T-cell (primary cell): Measurements from ENCODE around the gene ARID5B. TPM values are rescaled to one million over a fixed set of nuclear protein-coding genes. Genes with fewer than 3 reads are reported as not detected.

Experiments used
- ATAC-seq, 4 experiments: fragments of 200-7000 bp in 3 of 4; fragments of 150-1000 bp in 1 of 4; cut with Tn5 transposase; replicated peaks in 1 of 4; 1 replicate in 3 of 4; 2 replicates in 1 of 4; pipeline ENCODE4 v1.10.0; 2021; ENCODE audit warnings: moderate library complexity in 3 of 4, mild to moderate bottlenecking in 2 of 4, moderate number of reproducible peaks in 1 of 4
- CTCF ChIA-PET, 2 donors: fragments of 300-600 bp; sonication (Branson Sonifier 250); formaldehyde crosslinking; loops; one replicate each; lab custom pipeline; 2022; ENCODE audit warnings: antibody characterized with exemption in 2 of 2; lab: Charles Lee
- POLR2A ChIA-PET, 2 donors: fragments of 300-600 bp; sonication (Branson Sonifier 250); formaldehyde crosslinking; loops; one replicate each; lab custom pipeline; 2022; ENCODE audit warnings: antibody characterized with exemption in 2 of 2; lab: Charles Lee
- DNase-seq, 35 experiments: peaks; one replicate each; pipeline versions ENCODE4 v3.0.0 to v3.0.0-alpha.2; 2013 to 2023
- H3K27ac ChIP-seq: one replicate; pipeline ENCODE4 v1.5.1; 2013; ENCODE audit warnings: low read length
- H3K27me3 ChIP-seq, 2 experiments: replicated peaks in 1 of 2; 1 replicate in 1 of 2; 2 replicates in 1 of 2; pipeline versions ENCODE4 v1.6.1 to v1.7.0; 2013; ENCODE audit warnings: low read length in 1 of 2, mixed read lengths in 1 of 2; ENCODE audit not compliant: control insufficient read depth in 2 of 2, insufficient read depth in 2 of 2; ENCODE audit errors: extremely low read depth in 1 of 2
- H3K36me3 ChIP-seq, 2 donors: 1 replicate in 1 of 2; 2 replicates in 1 of 2; pipeline versions ENCODE4 v1.6.1 to v1.7.0; 2013; ENCODE audit warnings: low read length in 1 of 2; ENCODE audit not compliant: control insufficient read depth in 2 of 2, insufficient read depth in 1 of 2; ENCODE audit errors: extremely low read depth in 1 of 2
- H3K4me1 ChIP-seq, 2 experiments: 1 replicate in 1 of 2; 2 replicates in 1 of 2; pipeline versions ENCODE4 v1.6.1 to v1.7.0; 2013; ENCODE audit warnings: low read length in 2 of 2, mixed read lengths in 1 of 2; ENCODE audit not compliant: insufficient read depth in 2 of 2, control insufficient read depth in 1 of 2; ENCODE audit errors: extremely low read depth in 1 of 2
- H3K4me3 ChIP-seq, 2 donors: 1 replicate in 1 of 2; 2 replicates in 1 of 2; pipeline versions ENCODE4 v1.5.1 to v1.7.0; 2013; ENCODE audit warnings: mild to moderate bottlenecking in 2 of 2, low read length in 1 of 2, moderate library complexity in 1 of 2; ENCODE audit not compliant: control insufficient read depth in 1 of 2; ENCODE audit errors: extremely low read depth in 1 of 2
- H3K9me3 ChIP-seq: 2 replicates; pipeline ENCODE4 v1.7.0; 2013
- H3K27ac Mint-ChIP-seq, 2 donors: one replicate each; pipeline ENCODE4 v1.8.0; 2020 to 2021; ENCODE audit warnings: mild to moderate bottlenecking in 2 of 2, mixed read lengths in 2 of 2
- H3K27me3 Mint-ChIP-seq, 2 donors: one replicate each; pipeline ENCODE4 v1.8.0; 2021 to 2022; ENCODE audit warnings: mixed read lengths in 2 of 2
- H3K36me3 Mint-ChIP-seq: one replicate; pipeline ENCODE4 v1.8.0; 2021; ENCODE audit warnings: mixed read lengths
- H3K4me1 Mint-ChIP-seq, 3 donors: one replicate each; pipeline ENCODE4 v1.8.0; 2020 to 2022; ENCODE audit warnings: mixed read lengths in 3 of 3, mild to moderate bottlenecking in 1 of 3
- H3K4me3 Mint-ChIP-seq, 3 donors: one replicate each; pipeline ENCODE4 v1.8.0; 2020 to 2022; ENCODE audit warnings: mild to moderate bottlenecking in 3 of 3, mixed read lengths in 3 of 3, moderate library complexity in 3 of 3
- H3K9me3 Mint-ChIP-seq, 3 donors: one replicate each; pipeline ENCODE4 v1.8.0; 2020 to 2022; ENCODE audit warnings: mixed read lengths in 3 of 3
- WGBS: methylation state at CpG from one replicate; pipeline ENCODE4 v1.1.5; 2013; ENCODE audit warnings: missing lambda C conversion rate; ENCODE audit not compliant: insufficient coverage; 5-methylcytosine and 5-hydroxymethylcytosine counted together
- total RNA-seq, 35 experiments: library from RNA in 6 of 35; stranded (reverse) in 6 of 35; fragments of 120-200 nt in 1 of 35; gene quantifications; one replicate each; pipeline versions ENCODE4 v1.2.1 to v1.2.4 and lab custom pipeline; 2013 to 2026

The ARID5B gene
- total RNA-seq, 5 donors from 2014 or later (not counting 1 experiment from before 2014, with no cell fraction given) = 34.0 to 75.5 (median 42.5) TPM

DNA sequence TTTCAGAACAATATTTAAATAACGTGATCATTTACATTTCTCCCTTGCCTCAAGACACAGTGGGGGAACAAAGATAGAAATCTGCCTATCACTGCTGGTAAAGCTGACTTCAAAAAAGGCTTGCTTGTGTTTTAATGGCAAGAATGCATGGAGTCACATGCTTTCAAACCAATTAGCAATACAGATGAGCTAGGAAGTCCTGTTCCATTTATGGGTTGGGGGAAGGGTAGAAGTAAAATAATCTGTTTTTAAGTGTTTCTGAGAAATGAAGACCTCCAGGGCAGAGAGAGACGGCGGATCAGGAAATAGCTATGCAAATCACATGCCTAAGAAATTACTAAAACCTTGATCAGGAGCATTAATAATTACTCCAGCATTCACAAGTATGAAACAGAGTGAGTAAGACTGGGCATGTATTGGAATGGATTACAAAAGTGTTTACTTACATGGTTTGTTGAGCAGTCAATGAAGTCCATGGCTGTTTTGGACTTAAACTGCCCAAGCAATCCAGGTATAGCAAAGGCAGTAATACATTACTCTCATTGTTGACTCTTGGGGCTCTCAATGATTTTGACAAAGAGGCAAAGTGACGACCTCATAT is 142.0 kb downstream of the ARID5B start:
- Histone ChIP-seq H3K27me3 (no peaks in the 10 kb centered on the region), H3K9me3 (no peaks in the 10 kb centered on the region), H3K4me1 (peaks cover 53 to 65% of the 10 kb centered on the region in 2 experiments), H3K4me3 (no peak overlapping the region), H3K27ac (no peak overlapping the region), H3K36me3 (no peaks in the 10 kb centered on the region)
- H3K27me3 Mint-ChIP-seq = no peaks in the 10 kb centered on the region
- CTCF ChIA-PET = interaction anchor here (0.6 to 11.2 kb wide), 7 partner anchors 10 to 203 kb away, joined by 3 to 200 read pairs (median 3); no protein-coding TSS in a partner anchor
- peak overlapping the region; percentile 99 to 100 for H3K27ac Mint-ChIP-seq
- ATAC-seq = no peak
- peaks cover 93 to 98% (median 96%) of the 10 kb centered on the region in 3 donors for H3K4me1 Mint-ChIP-seq
- WGBS = 60% methylated on average over 1 of the region's 4 CpGs
- DNase-seq = no peak
- POLR2A ChIA-PET = interaction anchor here (0.5 to 1.7 kb wide), 7 partner anchors 10 to 425 kb away, joined by 3 to 7 read pairs (median 3); no protein-coding TSS in a partner anchor
- peaks cover 14% of the 10 kb centered on the region for H3K36me3 Mint-ChIP-seq
- H3K9me3 Mint-ChIP-seq = no peaks in the 10 kb centered on the region
- peak overlapping the region in 2 of 3 donors; percentile 0 to 55 for H3K4me3 Mint-ChIP-seq

DNA sequence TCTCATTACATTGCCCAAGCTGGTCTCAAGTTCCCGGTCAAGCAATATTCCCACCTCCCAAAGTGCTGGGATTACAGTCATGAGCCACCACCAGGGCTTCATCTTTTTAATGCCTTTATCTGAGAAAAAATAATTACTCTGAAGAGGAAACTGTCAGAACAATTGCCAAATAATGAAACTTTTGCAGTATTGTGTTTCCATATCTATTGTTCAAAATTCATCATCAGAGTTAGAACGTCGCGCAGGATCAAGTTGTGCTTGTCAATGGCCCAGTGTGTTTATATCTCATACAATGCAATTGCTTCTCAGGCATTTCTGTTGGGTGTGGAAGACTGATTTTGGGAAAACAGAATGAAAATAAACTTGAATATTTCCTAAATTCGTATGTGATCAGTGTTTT is 143.1 kb downstream of the ARID5B start:
- no peak for DNase-seq
- POLR2A ChIA-PET = interaction anchor here in 1 of 2 donors (0.7 kb wide), 1 partner anchor 191 kb away, joined by 6 read pairs; no protein-coding TSS in a partner anchor
- Mint-ChIP-seq H3K27ac (peak overlapping the region; percentile 99 to 100), H3K9me3 (no peaks in the 10 kb centered on the region), H3K4me3 (peak overlapping the region; percentile 5 to 90 (median 32)), H3K27me3 (no peaks in the 10 kb centered on the region), H3K36me3 (peaks cover 14% of the 10 kb centered on the region), H3K4me1 (peaks cover 93 to 98% (median 96%) of the 10 kb centered on the region in 3 donors)
- H3K36me3 ChIP-seq = no peaks in the 10 kb centered on the region
- no peak for ATAC-seq
- no peak overlapping the region for H3K4me3 ChIP-seq
- peaks cover 52 to 68% of the 10 kb centered on the region in 2 experiments for H3K4me1 ChIP-seq
- no peaks in the 10 kb centered on the region for H3K27me3 ChIP-seq
- CTCF ChIA-PET = interaction anchor here (0.7 to 11.2 kb wide), 2 partner anchors 142 to 202 kb away, joined by 3 to 200 read pairs; no protein-coding TSS in a partner anchor
- H3K9me3 ChIP-seq = no peaks in the 10 kb centered on the region
- peak overlapping the region; percentile 90 for H3K27ac ChIP-seq
- no CpG with 5 or more reads among the region's 5 CpGs for WGBS

DNA sequence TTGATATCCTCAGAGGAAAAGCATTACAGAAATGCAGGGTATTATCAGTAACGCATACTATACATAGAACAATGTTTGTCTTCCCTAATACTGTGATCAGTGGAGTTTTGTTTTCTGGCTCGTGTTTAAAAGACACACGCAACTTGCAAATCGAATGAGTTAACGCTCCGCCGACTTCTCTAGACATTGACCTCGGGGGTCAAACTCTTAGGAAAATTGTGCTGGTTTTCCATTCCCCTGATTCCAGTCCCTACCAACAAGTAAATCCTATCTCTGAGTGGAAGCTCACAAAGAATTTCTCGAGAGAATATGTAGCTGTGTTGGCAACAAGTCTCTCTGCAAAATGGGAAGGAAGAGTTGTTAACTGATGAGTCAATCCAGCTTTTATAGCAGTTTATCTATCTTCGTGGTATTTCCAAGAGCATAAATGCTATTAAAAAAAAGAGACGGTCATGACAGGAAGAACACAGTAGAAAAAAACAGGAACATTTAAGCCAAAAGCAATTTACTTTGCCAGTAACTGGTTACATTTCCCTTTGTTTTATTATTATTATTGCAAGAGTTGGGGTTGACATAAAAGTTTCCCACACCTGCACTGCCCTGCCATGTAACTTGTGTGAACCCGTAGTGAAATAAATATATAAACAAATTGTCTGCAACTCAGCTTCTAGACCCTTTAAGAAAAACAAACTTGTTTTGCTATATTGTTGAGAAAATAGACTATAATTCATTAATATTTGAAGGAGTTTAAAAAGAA is 144.4 kb downstream of the ARID5B start:
- no peak for DNase-seq
- POLR2A ChIA-PET = interaction anchor here (0.6 to 0.7 kb wide), 3 partner anchors 9 to 99 kb away, joined by 3 to 4 read pairs (median 3); no protein-coding TSS in a partner anchor
- Histone ChIP-seq H3K27me3 (no peaks in the 10 kb centered on the region), H3K4me3 (peak overlapping the region in 1 of 2 donors; percentile 3), H3K4me1 (peaks cover 56 to 67% of the 10 kb centered on the region in 2 experiments), H3K36me3 (no peaks in the 10 kb centered on the region), H3K9me3 (no peaks in the 10 kb centered on the region), H3K27ac (peak overlapping the region; percentile 90)
- no peak for ATAC-seq
- Mint-ChIP-seq H3K4me1 (peaks cover 96 to 99% (median 97%) of the 10 kb centered on the region in 3 donors), H3K27ac (peak overlapping the region; percentile 99 to 100), H3K36me3 (peaks cover 16% of the 10 kb centered on the region), H3K27me3 (no peaks in the 10 kb centered on the region), H3K9me3 (no peaks in the 10 kb centered on the region), H3K4me3 (peak overlapping the region; percentile 51 to 90 (median 71))
- 65% methylated on average over 6 of the region's 12 CpGs for WGBS
- CTCF ChIA-PET = interaction anchor here in 1 of 2 donors (0.8 to 1.2 kb wide), 3 partner anchors 8 to 199 kb away, joined by 3 to 4 read pairs (median 3); no protein-coding TSS in a partner anchor

DNA sequence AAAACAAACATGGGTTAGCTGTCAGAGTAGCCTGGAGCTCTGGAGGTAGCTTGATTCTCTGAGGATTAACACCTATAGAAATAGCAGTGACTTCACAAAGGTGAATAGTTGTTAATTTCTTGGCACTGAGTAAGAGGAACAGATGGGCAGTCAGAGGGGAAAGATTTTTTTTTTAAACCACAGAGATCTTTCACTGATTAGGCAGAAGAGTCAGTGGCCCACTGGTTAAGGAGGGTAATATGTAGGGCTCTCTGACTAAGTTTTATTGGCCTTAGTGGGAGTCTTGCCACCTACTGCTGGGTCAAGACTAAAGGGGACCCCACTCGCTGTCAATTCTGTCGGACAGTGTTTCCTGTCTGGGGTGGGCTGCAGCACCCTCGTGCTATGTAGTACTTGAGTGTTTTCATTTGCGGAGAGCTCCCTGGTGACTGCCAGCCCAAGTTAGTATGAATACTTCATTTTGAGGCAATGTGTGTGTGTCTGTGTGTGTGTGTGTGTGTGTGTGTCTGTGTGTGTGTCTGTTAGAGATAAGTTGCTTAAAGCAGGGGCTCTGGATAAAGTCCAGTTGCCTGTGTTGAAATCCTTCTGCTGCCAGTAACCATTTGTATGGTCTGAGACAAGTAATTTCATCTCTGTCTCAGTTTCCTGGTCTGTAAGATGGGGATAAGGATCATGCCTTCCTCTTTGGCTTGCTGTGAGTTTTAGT is 145.2 kb downstream of the ARID5B start:
- Mint-ChIP-seq H3K9me3 (no peaks in the 10 kb centered on the region), H3K4me1 (peaks cover 96 to 99% (median 96%) of the 10 kb centered on the region in 3 donors), H3K27ac (peak overlapping the region; percentile 99 to 100), H3K36me3 (peaks cover 23% of the 10 kb centered on the region), H3K27me3 (no peaks in the 10 kb centered on the region), H3K4me3 (peak overlapping the region; percentile 51 to 90 (median 71))
- peaks cover 56 to 66% of the 10 kb centered on the region in 2 experiments for H3K4me1 ChIP-seq
- ATAC-seq (no peak), DNase-seq (peak in 1 of 35 experiments; percentile 39)
- 42% methylated on average over 2 of the region's 4 CpGs for WGBS
- ChIA-PET POLR2A (interaction anchor here (0.6 to 1.2 kb wide), 5 partner anchors 8 to 144 kb away, joined by 3 to 4 read pairs (median 3); no protein-coding TSS in a partner anchor), CTCF (interaction anchor here (0.8 to 1.3 kb wide), 5 partner anchors 8 to 198 kb away, joined by 3 to 8 read pairs (median 4); no protein-coding TSS in a partner anchor)
- no peaks in the 10 kb centered on the region for H3K27me3 ChIP-seq
- no peaks in the 10 kb centered on the region for H3K9me3 ChIP-seq
- peak overlapping the region; percentile 90 for H3K27ac ChIP-seq
- H3K36me3 ChIP-seq = no peaks in the 10 kb centered on the region
- H3K4me3 ChIP-seq = no peak overlapping the region

DNA sequence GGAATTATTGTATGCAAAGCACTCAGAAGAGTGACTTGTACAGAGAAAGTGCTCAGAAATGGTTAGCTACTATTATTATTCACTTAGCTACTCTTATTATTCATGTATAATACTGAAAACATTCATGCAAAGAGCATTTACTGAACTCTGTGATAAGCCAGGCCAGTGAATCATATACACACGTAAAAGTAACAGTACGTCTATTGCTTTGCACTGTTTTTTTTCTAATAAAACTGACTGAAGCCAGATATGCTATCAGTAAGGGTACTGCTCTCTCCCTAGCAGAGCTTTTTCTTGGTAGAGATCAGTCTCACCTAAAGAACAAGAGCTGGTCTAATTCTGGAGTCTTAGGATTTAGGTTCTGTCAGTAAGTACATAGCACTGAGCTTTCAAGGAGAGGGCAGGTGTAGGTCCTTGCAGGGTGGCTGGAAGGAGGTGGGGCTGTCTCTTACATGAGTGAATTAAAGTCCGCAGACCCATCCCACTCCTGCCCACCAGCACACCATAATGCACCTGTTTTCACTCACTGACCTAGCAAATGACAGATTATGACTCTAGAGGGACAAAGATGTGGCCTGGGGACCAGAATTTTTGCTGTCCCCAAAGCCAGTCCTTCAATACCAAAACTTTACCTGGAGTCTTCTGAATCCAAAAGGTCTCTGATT is 145.9 kb downstream of the ARID5B start:
- ATAC-seq (no peak), DNase-seq (no peak)
- Mint-ChIP-seq H3K27me3 (no peaks in the 10 kb centered on the region), H3K27ac (peak overlapping the region; percentile 99 to 100), H3K36me3 (peaks cover 26% of the 10 kb centered on the region), H3K9me3 (no peaks in the 10 kb centered on the region), H3K4me1 (peaks cover 96 to 97% (median 96%) of the 10 kb centered on the region in 3 donors), H3K4me3 (peak overlapping the region; percentile 90 to 93 (median 91))
- no peak overlapping the region for H3K4me3 ChIP-seq
- no peaks in the 10 kb centered on the region for H3K9me3 ChIP-seq
- H3K4me1 ChIP-seq = peaks cover 55 to 65% of the 10 kb centered on the region in 2 experiments
- H3K27me3 ChIP-seq = no peaks in the 10 kb centered on the region
- POLR2A ChIA-PET = interaction anchor here in 1 of 2 donors (0.6 to 1.2 kb wide), 3 partner anchors 22 to 193 kb away, joined by 3 to 6 read pairs (median 4); no protein-coding TSS in a partner anchor
- 58% methylated on average over 2 of the region's 3 CpGs for WGBS
- H3K36me3 ChIP-seq = peaks cover under 1 to 5% of the 10 kb centered on the region in 2 donors
- CTCF ChIA-PET = interaction anchor here (0.6 to 1.3 kb wide), 6 partner anchors 9 to 315 kb away, joined by 3 to 8 read pairs (median 4); no protein-coding TSS in a partner anchor
- peak overlapping the region; percentile 90 for H3K27ac ChIP-seq
